Skeletal muscle satellite cell (primary cell): ENCODE data around the gene DNAL1.
A peak's percentile ranks its signal among the peaks of the same experiment; 100 is the strongest.

Experiments used
- H3K27me3 ChIP-seq: 2 replicates; pipeline ENCODE4 v1.7.0; 2013; ENCODE audit warnings: low read length; ENCODE audit not compliant: control insufficient read depth, insufficient read depth
- H3K36me3 ChIP-seq: 2 replicates; pipeline ENCODE4 v1.7.0; 2013; ENCODE audit warnings: mild to moderate bottlenecking, control low read depth, low read length; ENCODE audit not compliant: insufficient read depth
- H3K4me1 ChIP-seq: 2 replicates; pipeline ENCODE4 v1.7.0; 2013; ENCODE audit warnings: low read length; ENCODE audit not compliant: control insufficient read depth, insufficient read depth
- H3K4me2 ChIP-seq: 2 replicates; pipeline ENCODE4 v1.7.0; 2013; ENCODE audit warnings: mild to moderate bottlenecking, low read length
- H3K4me3 ChIP-seq: 2 replicates; pipeline ENCODE4 v1.7.0; 2013; ENCODE audit warnings: low read length
- H3K9ac ChIP-seq: 2 replicates; pipeline ENCODE4 v1.7.0; 2013; ENCODE audit warnings: mild to moderate bottlenecking, low read depth, low read length, moderate library complexity
- H3K9me3 ChIP-seq: replicated peaks from 2 replicates; pipeline ENCODE4 v1.7.0; 2013; ENCODE audit warnings: mild to moderate bottlenecking, control low read depth, low read length

Gene DNAL1

GRCh38 chr14:73719791-73720190 lies 75.0 kb downstream of the DNAL1 start:
- Histone ChIP-seq H3K4me2 (no peak overlapping the region), H3K9ac (no peak overlapping the region), H3K36me3 (peaks cover 63% of the 10 kb centered on the region), H3K27me3 (no peaks in the 10 kb centered on the region), H3K4me1 (peaks cover 23% of the 10 kb centered on the region), H3K4me3 (no peak overlapping the region), H3K9me3 (no peaks in the 10 kb centered on the region)

DNA sequence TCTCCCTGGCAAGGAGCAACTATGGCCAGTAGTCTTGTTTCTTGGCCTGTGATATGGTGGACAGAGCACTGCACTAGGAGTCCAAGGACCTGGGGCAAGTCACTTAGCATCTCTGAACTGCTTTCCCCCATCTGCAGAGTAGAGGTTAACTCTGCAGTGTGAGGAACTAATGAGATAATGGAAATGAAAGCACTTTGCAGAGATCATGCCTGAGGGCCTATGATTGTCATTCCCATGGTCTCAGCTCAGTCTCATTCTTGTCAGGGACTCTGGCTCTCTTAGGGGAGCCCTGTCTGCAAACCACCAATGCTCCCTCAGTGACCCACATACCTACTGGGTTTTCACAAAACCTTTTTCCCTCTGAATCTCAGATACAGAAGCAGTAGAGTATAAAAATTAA lies 75.8 kb downstream of the DNAL1 start:
- H3K4me2 ChIP-seq: no peak overlapping the region
- H3K4me3 ChIP-seq: no peak overlapping the region
- no peaks in the 10 kb centered on the region for H3K9me3 ChIP-seq
- no peak overlapping the region for H3K9ac ChIP-seq
- H3K27me3 ChIP-seq: no peaks in the 10 kb centered on the region
- H3K36me3 ChIP-seq: peaks cover 69% of the 10 kb centered on the region
- H3K4me1 ChIP-seq: peaks cover 29% of the 10 kb centered on the region

DNA sequence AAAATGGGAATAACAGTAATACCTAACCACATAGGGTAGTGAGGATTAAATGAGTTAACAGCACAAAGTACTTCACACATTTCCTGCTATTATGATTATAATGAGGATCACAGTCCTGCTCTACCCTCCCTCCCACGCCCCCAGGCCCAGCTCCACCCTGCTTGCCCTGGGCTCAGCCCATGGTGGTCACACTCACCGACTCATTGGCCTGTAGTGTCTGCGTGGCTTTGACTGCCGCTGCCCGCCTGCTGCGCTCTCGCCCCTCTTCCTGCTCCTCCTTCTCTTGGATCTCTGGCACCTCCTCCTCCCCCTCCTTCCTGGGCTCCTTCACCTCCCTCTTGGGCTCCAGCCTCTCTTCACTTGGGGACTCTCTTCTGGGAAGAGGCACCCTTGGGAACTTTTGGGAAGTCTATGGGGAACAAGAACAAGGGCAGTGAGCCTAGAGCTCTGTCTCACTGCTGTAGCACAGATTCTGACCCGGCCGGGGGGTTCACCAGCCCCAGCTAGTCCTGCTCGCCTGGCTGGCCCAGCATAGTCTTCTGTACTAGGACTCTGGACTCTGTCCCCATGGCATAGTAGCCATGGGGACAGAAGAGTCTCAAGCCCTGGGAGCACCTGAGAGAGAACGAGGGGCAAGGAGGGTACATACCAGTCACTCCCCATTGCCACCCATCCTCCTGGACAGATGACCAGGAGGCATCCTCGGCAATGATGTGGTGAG lies 76.5 kb downstream of the DNAL1 start:
- Histone ChIP-seq H3K4me3 (no peak overlapping the region), H3K36me3 (peaks cover 68% of the 10 kb centered on the region), H3K4me1 (peaks cover 35% of the 10 kb centered on the region), H3K9me3 (no peaks in the 10 kb centered on the region), H3K27me3 (no peaks in the 10 kb centered on the region), H3K9ac (no peak overlapping the region), H3K4me2 (no peak overlapping the region)

DNA sequence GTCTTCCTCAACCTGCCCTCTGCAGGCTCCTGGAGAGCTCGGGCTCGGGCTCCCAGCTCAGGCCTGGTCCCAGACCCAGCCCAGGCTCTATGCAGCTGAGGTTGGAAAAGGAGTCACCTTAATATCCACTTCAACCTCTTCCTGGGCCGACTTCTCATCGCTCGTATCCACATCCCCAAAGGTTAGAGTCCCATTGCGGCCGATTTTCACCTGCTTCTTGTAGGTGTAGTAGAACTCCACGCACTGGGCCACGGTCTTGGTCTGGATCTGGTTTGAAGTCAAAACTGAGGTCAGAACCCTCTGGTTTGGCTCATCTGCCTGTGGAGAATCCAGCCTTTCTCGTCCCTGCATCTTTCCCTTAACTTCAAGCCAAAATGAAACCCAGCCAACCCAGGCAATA lies 77.8 kb downstream of the DNAL1 start:
- Histone ChIP-seq H3K27me3 (no peaks in the 10 kb centered on the region), H3K4me3 (no peak overlapping the region), H3K9me3 (no peaks in the 10 kb centered on the region), H3K36me3 (peaks cover 71% of the 10 kb centered on the region), H3K4me2 (no peak overlapping the region), H3K4me1 (peaks cover 43% of the 10 kb centered on the region), H3K9ac (peak overlapping the region; percentile 1)

DNA sequence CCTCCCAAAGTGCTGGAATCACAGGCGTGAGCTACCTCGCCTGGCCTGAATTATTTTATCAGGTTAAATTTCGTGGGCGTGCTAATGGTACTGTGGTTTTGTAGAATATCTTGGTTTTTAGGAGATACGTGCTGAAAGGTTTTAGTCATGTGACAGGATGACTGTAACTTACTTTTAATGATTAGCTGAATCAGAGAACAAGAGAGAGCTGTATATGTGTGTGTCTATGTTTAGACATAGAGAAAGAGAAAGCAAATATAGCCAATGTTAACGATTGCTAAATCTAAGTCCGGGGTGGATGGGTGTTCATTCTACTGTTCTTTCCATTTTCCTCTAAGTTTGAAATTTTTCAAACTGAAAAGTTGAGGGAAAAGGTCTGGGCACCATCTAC lies 78.6 kb downstream of the DNAL1 start:
- H3K4me2 ChIP-seq: peak overlapping the region; percentile 71
- peaks cover 46% of the 10 kb centered on the region for H3K4me1 ChIP-seq
- H3K9me3 ChIP-seq: no peaks in the 10 kb centered on the region
- peaks cover 71% of the 10 kb centered on the region for H3K36me3 ChIP-seq
- peak overlapping the region; percentile 41 for H3K4me3 ChIP-seq
- peak overlapping the region; percentile 78 for H3K9ac ChIP-seq
- no peaks in the 10 kb centered on the region for H3K27me3 ChIP-seq

DNA sequence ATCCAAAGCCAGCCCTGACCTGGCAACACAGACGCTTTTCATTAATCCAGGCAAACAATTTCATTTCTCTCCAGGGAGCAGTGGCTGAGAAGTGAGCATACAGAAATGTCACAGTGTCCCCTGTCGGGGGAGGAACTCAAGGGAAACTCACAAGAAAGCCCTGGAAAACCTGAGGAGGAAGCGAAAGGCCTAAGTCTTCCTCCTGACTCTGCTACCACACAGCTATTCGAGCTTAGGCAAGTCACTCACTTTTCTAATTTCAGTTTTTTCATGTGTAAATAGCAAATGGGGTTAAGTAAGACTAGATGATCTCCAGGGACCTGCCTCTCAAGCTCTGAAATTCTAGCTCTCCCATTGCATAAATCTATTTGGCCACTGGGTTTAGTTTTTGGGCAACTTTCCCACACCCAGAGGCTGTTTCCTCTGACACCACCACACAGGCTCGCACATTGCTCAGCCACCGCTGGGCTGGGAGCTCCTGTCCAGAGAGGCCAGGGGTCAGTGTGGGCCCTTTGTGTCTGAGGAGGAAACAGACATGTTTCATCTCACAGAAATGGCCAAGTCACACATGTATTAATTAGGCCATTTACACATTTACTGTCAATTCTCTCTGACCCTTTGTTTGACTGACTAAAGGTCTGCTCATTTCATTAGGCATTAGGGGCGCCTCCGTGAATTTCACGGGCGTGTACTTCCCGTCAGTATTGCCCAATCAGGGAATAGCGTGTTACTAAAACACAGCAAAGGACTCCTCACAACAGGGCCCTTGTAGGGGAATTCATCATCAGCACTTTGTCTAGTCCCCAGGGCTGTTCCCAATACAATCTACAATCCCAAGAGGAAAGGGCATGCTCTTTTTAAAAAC lies 79.2 kb downstream of the DNAL1 start:
- Histone ChIP-seq H3K4me1 (peaks cover 51% of the 10 kb centered on the region), H3K27me3 (no peaks in the 10 kb centered on the region), H3K9ac (peak overlapping the region; percentile 78), H3K9me3 (no peaks in the 10 kb centered on the region), H3K4me2 (peak overlapping the region; percentile 71), H3K4me3 (peak overlapping the region; percentile 41), H3K36me3 (peaks cover 71% of the 10 kb centered on the region)

DNA sequence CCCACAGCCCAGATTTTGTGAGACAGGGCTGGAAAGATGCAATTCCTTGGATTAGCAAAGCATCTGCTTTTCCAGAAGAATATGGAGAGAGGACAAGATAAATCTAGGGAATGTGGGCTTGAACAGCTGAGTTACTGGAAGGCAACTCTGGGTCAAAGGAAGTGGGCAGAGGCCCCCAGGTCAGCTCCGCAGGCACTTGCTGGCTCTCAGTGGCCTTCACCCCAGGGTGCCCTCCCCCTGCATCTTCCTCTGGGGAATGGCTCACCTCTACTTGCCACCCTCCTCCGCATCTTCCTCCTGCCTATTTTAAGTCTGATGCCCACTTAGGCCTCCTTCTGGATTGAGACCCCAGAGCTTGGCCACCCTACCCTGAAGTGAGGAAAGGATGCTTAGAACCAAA lies 79.9 kb downstream of the DNAL1 start:
- H3K4me3 ChIP-seq: peak overlapping the region; percentile 6
- H3K27me3 ChIP-seq: no peaks in the 10 kb centered on the region
- peak overlapping the region; percentile 60 for H3K4me2 ChIP-seq
- H3K9me3 ChIP-seq: no peaks in the 10 kb centered on the region
- H3K9ac ChIP-seq: peak overlapping the region; percentile 67
- H3K36me3 ChIP-seq: peaks cover 72% of the 10 kb centered on the region
- peaks cover 52% of the 10 kb centered on the region for H3K4me1 ChIP-seq

- Histone ChIP-seq H3K27me3 (no peaks in the 10 kb centered on the region), H3K4me2 (peak overlapping the region; percentile 60), H3K4me3 (no peak overlapping the region), H3K9ac (peak overlapping the region; percentile 67), H3K36me3 (peaks cover 75% of the 10 kb centered on the region), H3K9me3 (no peaks in the 10 kb centered on the region), H3K4me1 (peaks cover 52% of the 10 kb centered on the region)
Measured at GRCh38 chr14:73725116-73726024, 80.6 kb downstream of the DNAL1 start.

- H3K9me3 ChIP-seq: no peaks in the 10 kb centered on the region
- H3K4me1 ChIP-seq: peaks cover 52% of the 10 kb centered on the region
- no peak overlapping the region for H3K4me3 ChIP-seq
- H3K36me3 ChIP-seq: peaks cover 74% of the 10 kb centered on the region
- no peaks in the 10 kb centered on the region for H3K27me3 ChIP-seq
- peak overlapping the region; percentile 17 for H3K9ac ChIP-seq
- no peak overlapping the region for H3K4me2 ChIP-seq
Measured at GRCh38 chr14:73726025-73726961, 81.5 kb downstream of the DNAL1 start.

DNA sequence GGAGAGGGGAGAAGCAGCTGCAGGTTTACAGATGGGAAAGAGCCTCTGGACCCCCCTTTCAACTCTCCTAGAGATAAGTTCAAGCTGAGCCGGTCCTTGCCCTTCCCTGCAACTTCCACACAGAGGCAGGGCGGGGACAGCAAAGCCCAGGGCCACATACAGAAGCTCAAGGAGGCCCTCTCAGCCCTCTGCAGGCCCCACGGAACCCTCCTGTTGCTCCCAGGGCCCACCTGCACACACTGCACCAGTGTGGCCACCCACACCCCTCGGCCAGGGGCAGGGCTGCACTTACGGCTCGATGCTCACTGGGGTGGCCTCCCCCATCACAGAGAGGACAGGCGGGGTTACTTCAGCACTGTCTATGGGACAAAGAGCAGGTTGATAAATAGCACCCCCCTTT lies 82.4 kb downstream of the DNAL1 start:
- H3K9ac ChIP-seq: no peak overlapping the region

More for the DNA sequence above, 82.4 kb downstream of the DNAL1 start:
- peaks cover 73% of the 10 kb centered on the region for H3K36me3 ChIP-seq
- H3K9me3 ChIP-seq: no peaks in the 10 kb centered on the region
- H3K27me3 ChIP-seq: no peaks in the 10 kb centered on the region
- H3K4me3 ChIP-seq: no peak overlapping the region
- peaks cover 52% of the 10 kb centered on the region for H3K4me1 ChIP-seq
- no peak overlapping the region for H3K4me2 ChIP-seq
